ENCODE measurements around the gene RPP25L. TPM values are rescaled to one million over a fixed set of nuclear protein-coding genes. Genes with fewer than 3 reads are reported as not detected.
A peak's percentile ranks its signal among the peaks of the same experiment; 100 is the strongest.

The RPP25L gene
- total RNA-seq, 2 donors from 2014 or later = 52.1 to 53.2 TPM

- Histone ChIP-seq H3K27ac (peak overlapping the region in 1 of 2 donors; percentile 79), H3K4me1 (replicated peaks) (peaks cover 28% of the 10 kb centered on the region), H3K36me3 (peaks cover 4 to 5% of the 10 kb centered on the region in 2 donors), H3K27me3 (replicated peaks; ENCODE audit: insufficient read depth) (no peaks in the 10 kb centered on the region), H3K4me3 (no peak overlapping the region), H3K9me3 (no peaks in the 10 kb centered on the region)
- 82% methylated on average over 5 of the region's 5 CpGs for WGBS
- intact Hi-C loops (cut with DNase I) = no loop called here
- TF ChIP-seq POLR2AphosphoS5 (IDR thresholded peaks at IDR 0.05) (no peak), POLR2A (IDR thresholded peaks at IDR 0.05) (no peak), CTCF (IDR thresholded peaks at IDR 0.05) (no peak)
- DNase-seq (ENCODE audit: low spot score) = no peak
Observed at GRCh38 chr9:34650816-34651215, 38.9 kb upstream of the RPP25L start.

- no peaks in the 10 kb centered on the region for H3K27me3 ChIP-seq (replicated peaks; ENCODE audit: insufficient read depth)
- DNase-seq (ENCODE audit: low spot score) = no peak
- WGBS = 94% methylated on average over 8 of the region's 8 CpGs
- no peaks in the 10 kb centered on the region for H3K9me3 ChIP-seq
- no peak overlapping the region for H3K4me3 ChIP-seq
- intact Hi-C loops (cut with DNase I) = no loop called here
- H3K36me3 ChIP-seq = peaks cover 4 to 5% of the 10 kb centered on the region in 2 donors
- no peak overlapping the region for H3K27ac ChIP-seq
- no peak for TF ChIP-seq POLR2AphosphoS5 (IDR thresholded peaks at IDR 0.05)
- no peak for TF ChIP-seq CTCF (IDR thresholded peaks at IDR 0.05)
- TF ChIP-seq POLR2A (IDR thresholded peaks at IDR 0.05) = no peak
- H3K4me1 ChIP-seq (replicated peaks) = peaks cover 15% of the 10 kb centered on the region
Observed at GRCh38 chr9:34648673-34649072, 36.8 kb upstream of the RPP25L start.

GRCh38 chr9:34647651-34648050 is 35.8 kb upstream of the RPP25L start:
- peaks cover 12% of the 10 kb centered on the region for H3K4me1 ChIP-seq (replicated peaks)
- H3K27me3 ChIP-seq (replicated peaks; ENCODE audit: insufficient read depth) = no peaks in the 10 kb centered on the region
- peak overlapping the region; percentile 78 to 80 for H3K27ac ChIP-seq
- H3K4me3 ChIP-seq = peak overlapping the region; percentile 52 to 55
- no peaks in the 10 kb centered on the region for H3K9me3 ChIP-seq
- DNase-seq (ENCODE audit: low spot score) = no peak
- TF ChIP-seq POLR2AphosphoS5 (IDR thresholded peaks at IDR 0.05) (no peak), POLR2A (IDR thresholded peaks at IDR 0.05) (no peak), CTCF (IDR thresholded peaks at IDR 0.05) (no peak)
- WGBS = 56% methylated on average over 10 of the region's 10 CpGs
- intact Hi-C loops (cut with DNase I) = no loop called here
- H3K36me3 ChIP-seq = peaks cover 4 to 5% of the 10 kb centered on the region in 2 donors

GRCh38 chr9:34647084-34647403 is 35.1 kb upstream of the RPP25L start:
- intact Hi-C loops (cut with DNase I) = no loop called here
- TF ChIP-seq CTCF (IDR thresholded peaks at IDR 0.05) = no peak
- TF ChIP-seq POLR2AphosphoS5 (IDR thresholded peaks at IDR 0.05) = no peak
- TF ChIP-seq POLR2A (IDR thresholded peaks at IDR 0.05) = no peak
- H3K4me1 ChIP-seq (replicated peaks) = peaks cover 12% of the 10 kb centered on the region
- H3K27me3 ChIP-seq (replicated peaks; ENCODE audit: insufficient read depth) = no peaks in the 10 kb centered on the region
- peak overlapping the region; percentile 78 to 80 for H3K27ac ChIP-seq
- peak overlapping the region; percentile 52 to 55 for H3K4me3 ChIP-seq
- no peak for DNase-seq (ENCODE audit: low spot score)
- peaks cover 4 to 5% of the 10 kb centered on the region in 2 donors for H3K36me3 ChIP-seq
- WGBS = 7% methylated on average over 8 of the region's 8 CpGs
- no peaks in the 10 kb centered on the region for H3K9me3 ChIP-seq

- intact Hi-C loops (cut with DNase I) = no loop called here
- 5% methylated on average over 41 of the region's 43 CpGs for WGBS
Observed at GRCh38 chr9:34646211-34647083, 34.5 kb upstream of the RPP25L start, which contains the start of gene GALT. Gene GALT (plus strand): TSS chr9:34646675. CDS start chr9:34646705, 30 bp downstream.

More at GRCh38 chr9:34646211-34647083, 34.5 kb upstream of the RPP25L start, which contains the start of gene GALT:
- H3K4me3 ChIP-seq = peak within 1 kb of the TSS; percentile 52 to 55
- no peaks in the 10 kb centered on the region for H3K27me3 ChIP-seq (replicated peaks; ENCODE audit: insufficient read depth)
- H3K9me3 ChIP-seq = no peaks in the 10 kb centered on the region
- TF ChIP-seq CTCF (IDR thresholded peaks at IDR 0.05) (peak; percentile 21 to 64 (median 46)), POLR2AphosphoS5 (IDR thresholded peaks at IDR 0.05) (peak; percentile 88), POLR2A (IDR thresholded peaks at IDR 0.05) (peak; percentile 59)
- H3K36me3 ChIP-seq = peaks cover 4 to 5% of the 10 kb centered on the region in 2 donors
- peak within 1 kb of the TSS; percentile 78 to 80 for H3K27ac ChIP-seq
- peaks cover 8% of the 10 kb centered on the region for H3K4me1 ChIP-seq (replicated peaks)
- DNase-seq (ENCODE audit: low spot score) = peak; percentile 89
